Activated T-helper 1 cell treated with Interleukin-2 at 50 U/mL for 16 hours (primary cell): Measurements from ENCODE around the gene LRSAM1.

Source experiments
- DNase-seq: peaks from one replicate; pipeline ENCODE4 v3.0.0-alpha.2; 2020; ENCODE audit warnings: low read depth

LRSAM1 gene

GRCh38 chr9:127426756-127427155, 24.6 kb upstream of the LRSAM1 start:
- no peak for DNase-seq

GRCh38 chr9:127428348-127428747, 23.0 kb upstream of the LRSAM1 start:
- DNase-seq: no peak

- no peak for DNase-seq
Observed at GRCh38 chr9:127430415-127430814, 20.9 kb upstream of the LRSAM1 start.

GRCh38 chr9:127437497-127438264, 13.6 kb upstream of the LRSAM1 start:
- no peak for DNase-seq

- no peak for DNase-seq
Observed at GRCh38 chr9:127438394-127438793, 12.9 kb upstream of the LRSAM1 start.

- DNase-seq: no peak
Observed at GRCh38 chr9:127444283-127444920, 6.9 kb upstream of the LRSAM1 start.

- DNase-seq: no peak
Observed at GRCh38 chr9:127444921-127445850, 6.1 kb upstream of the LRSAM1 start.

- no peak for DNase-seq
Observed at GRCh38 chr9:127445851-127446712, 5.2 kb upstream of the LRSAM1 start.

GRCh38 chr9:127446713-127447415, 4.4 kb upstream of the LRSAM1 start:
- no peak for DNase-seq

GRCh38 chr9:127447416-127448111, 3.7 kb upstream of the LRSAM1 start:
- no peak for DNase-seq

GRCh38 chr9:127448112-127448805, 3.1 kb upstream of the LRSAM1 start:
- no peak for DNase-seq

- DNase-seq: no peak
Observed at GRCh38 chr9:127449332-127449966, 1.9 kb upstream of the LRSAM1 start.

- no peak for DNase-seq
Observed at GRCh38 chr9:127450243-127450760, 1.0 kb upstream of the LRSAM1 start.

GRCh38 chr9:127451608-127451857, 223 bp downstream of the LRSAM1 start:
- DNase-seq: no peak

GRCh38 chr9:127451858-127452656, 747 bp downstream of the LRSAM1 start:
- DNase-seq: no peak

GRCh38 chr9:127452691-127453090, 1.4 kb downstream of the LRSAM1 start:
- DNase-seq: no peak

- DNase-seq: no peak
Observed at GRCh38 chr9:127455324-127455992, 4.1 kb downstream of the LRSAM1 start.
